ENCODE data around the gene BICC1. TPM values are rescaled to one million over a fixed set of nuclear protein-coding genes. Genes with fewer than 3 reads are reported as not detected.

Gene BICC1
- total RNA-seq, 1 experiment from 2014 or later, result not detected

DNA sequence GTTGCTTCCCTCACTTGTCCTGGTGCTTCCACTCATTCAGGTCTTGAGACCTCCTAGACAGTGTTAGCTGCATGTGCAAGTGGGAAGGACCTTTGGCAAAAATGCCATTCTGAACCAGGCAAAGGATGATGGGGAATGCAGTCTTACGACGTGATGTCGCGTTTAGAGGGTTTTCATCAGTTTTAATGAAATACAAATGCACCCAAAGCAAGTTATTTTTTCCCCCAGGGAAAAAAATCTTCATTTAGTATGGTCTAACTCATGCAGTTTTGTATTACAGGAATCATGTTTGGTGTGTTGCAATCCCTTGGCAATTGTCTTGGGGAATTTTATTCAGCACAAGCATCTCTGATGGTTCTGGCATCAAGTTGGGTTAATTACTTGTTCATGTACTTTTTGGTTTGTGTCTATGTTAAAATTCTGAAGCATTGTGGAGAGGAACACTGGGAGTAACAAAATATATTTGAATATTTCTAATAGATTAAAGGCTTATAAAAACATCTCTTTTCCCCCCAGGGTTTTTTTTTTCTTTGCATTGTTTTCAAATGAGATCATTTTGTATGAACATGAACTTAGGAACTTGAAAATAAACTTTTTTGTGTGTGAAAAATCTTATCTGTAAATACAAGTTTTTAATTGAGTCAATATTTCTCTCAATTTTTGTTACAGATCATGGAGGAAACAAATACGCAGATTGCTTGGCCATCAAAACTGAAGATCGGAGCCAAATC lies 188.9 kb downstream of the BICC1 start:
- Histone ChIP-seq H3K36me3 (ENCODE audit: control insufficient read depth in 1 of 2, insufficient read depth in 2 of 2, low read length in 2 of 2) (no peaks in the 10 kb centered on the region), H3K9ac (ENCODE audit: low read length) (no peak overlapping the region), H2AFZ (ENCODE audit: low read depth, low read length, poor library complexity, severe bottlenecking) (no peak overlapping the region), H3K9me2 (ENCODE audit: insufficient read depth) (no peaks in the 10 kb centered on the region), H3K4me3 (replicated peaks in 1 of 2; ENCODE audit: low read depth in 1 of 2, low read length in 2 of 2) (no peak overlapping the region), H3K4me1 (ENCODE audit: control insufficient read depth in 1 of 2, insufficient read depth in 2 of 2, low read length in 2 of 2) (no peaks in the 10 kb centered on the region), H3K9me3 (ENCODE audit: control insufficient read depth in 1 of 2, insufficient read depth in 1 of 2, low read depth in 1 of 2, low read length in 2 of 2) (no peaks in the 10 kb centered on the region), H3K27ac (ENCODE audit: low read depth, low read length) (no peak overlapping the region), H4K20me1 (ENCODE audit: insufficient read depth) (no peaks in the 10 kb centered on the region), H3K79me2 (ENCODE audit: insufficient read depth, low read length) (no peaks in the 10 kb centered on the region), H3K4me2 (ENCODE audit: low read length) (no peak overlapping the region), H3K27me3 (ENCODE audit: insufficient read depth, low read length) (peaks cover 14% of the 10 kb centered on the region; the same call in 1 of the 2 replicates)
- ChIA-PET POLR2A (no interaction called here), CTCF (no interaction called here), RAD21 (ENCODE audit: low non-redundant PET in 1 of 2, low total read pairs in 2 of 2, uncharacterized antibody in 2 of 2, unreplicated experiment in 2 of 2) (no interaction called here)
- BruUV-seq (replicated peaks), result no TSS peak
- no peak for DNase-seq (ENCODE audit: low read depth, low spot score)
- ATAC-seq, result no peak
- intact Hi-C loops (cut with micrococcal nuclease), result loop anchor here (5.0 kb wide), 1 partner anchor 124 kb away; no protein-coding TSS in a partner anchor
- TF ChIP-seq, protein P1, sequence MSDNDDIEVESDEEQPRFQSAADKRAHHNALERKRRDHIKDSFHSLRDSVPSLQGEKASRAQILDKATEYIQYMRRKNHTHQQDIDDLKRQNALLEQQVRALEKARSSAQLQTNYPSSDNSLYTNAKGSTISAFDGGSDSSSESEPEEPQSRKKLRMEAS (IDR thresholded peaks at IDR 0.05), result no peak
- TF ChIP-seq, protein P2, sequence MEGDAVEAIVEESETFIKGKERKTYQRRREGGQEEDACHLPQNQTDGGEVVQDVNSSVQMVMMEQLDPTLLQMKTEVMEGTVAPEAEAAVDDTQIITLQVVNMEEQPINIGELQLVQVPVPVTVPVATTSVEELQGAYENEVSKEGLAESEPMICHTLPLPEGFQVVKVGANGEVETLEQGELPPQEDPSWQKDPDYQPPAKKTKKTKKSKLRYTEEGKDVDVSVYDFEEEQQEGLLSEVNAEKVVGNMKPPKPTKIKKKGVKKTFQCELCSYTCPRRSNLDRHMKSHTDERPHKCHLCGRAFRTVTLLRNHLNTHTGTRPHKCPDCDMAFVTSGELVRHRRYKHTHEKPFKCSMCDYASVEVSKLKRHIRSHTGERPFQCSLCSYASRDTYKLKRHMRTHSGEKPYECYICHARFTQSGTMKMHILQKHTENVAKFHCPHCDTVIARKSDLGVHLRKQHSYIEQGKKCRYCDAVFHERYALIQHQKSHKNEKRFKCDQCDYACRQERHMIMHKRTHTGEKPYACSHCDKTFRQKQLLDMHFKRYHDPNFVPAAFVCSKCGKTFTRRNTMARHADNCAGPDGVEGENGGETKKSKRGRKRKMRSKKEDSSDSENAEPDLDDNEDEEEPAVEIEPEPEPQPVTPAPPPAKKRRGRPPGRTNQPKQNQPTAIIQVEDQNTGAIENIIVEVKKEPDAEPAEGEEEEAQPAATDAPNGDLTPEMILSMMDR (IDR thresholded peaks at IDR 0.05 in 2 of 3, conservative IDR thresholded peaks at IDR 0.05 in 1 of 3; ENCODE audit: borderline replicate concordance in 1 of 3, insufficient read depth in 1 of 3, low read depth in 2 of 3, low read length in 2 of 3), result no peak
- no peak for TF ChIP-seq TCF7L2 (IDR thresholded peaks at IDR 0.05; ENCODE audit: borderline replicate concordance, extremely low read depth, insufficient read depth, insufficient read length)

DNA sequence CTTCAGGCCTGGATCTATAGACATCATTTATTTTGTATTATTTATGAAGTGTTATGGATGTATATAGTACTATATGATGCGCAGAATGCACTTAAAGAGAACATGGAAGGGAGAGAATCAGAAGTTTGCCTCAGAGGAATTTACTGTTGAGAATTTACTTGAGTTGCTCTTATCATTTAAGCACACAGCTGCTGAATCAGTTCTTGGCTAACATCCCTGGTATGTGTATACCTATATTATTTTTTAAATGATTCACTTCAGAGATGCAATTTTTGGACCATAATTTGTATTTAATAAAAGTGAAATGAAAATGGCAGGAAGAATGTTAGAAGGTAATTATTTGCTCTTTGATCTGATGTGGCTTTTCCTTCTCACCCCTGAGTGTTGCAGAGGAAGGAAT lies 191.6 kb downstream of the BICC1 start:
- Histone ChIP-seq H3K27ac (ENCODE audit: low read depth, low read length) (no peak overlapping the region), H3K9ac (ENCODE audit: low read length) (no peak overlapping the region), H2AFZ (ENCODE audit: low read depth, low read length, poor library complexity, severe bottlenecking) (no peak overlapping the region), H3K4me3 (replicated peaks in 1 of 2; ENCODE audit: low read depth in 1 of 2, low read length in 2 of 2) (no peak overlapping the region), H3K27me3 (ENCODE audit: insufficient read depth, low read length) (no peaks in the 10 kb centered on the region), H3K36me3 (ENCODE audit: control insufficient read depth in 1 of 2, insufficient read depth in 2 of 2, low read length in 2 of 2) (no peaks in the 10 kb centered on the region), H3K9me3 (ENCODE audit: control insufficient read depth in 1 of 2, insufficient read depth in 1 of 2, low read depth in 1 of 2, low read length in 2 of 2) (no peaks in the 10 kb centered on the region), H3K9me2 (ENCODE audit: insufficient read depth) (no peaks in the 10 kb centered on the region), H4K20me1 (ENCODE audit: insufficient read depth) (no peaks in the 10 kb centered on the region), H3K79me2 (ENCODE audit: insufficient read depth, low read length) (no peaks in the 10 kb centered on the region), H3K4me2 (ENCODE audit: low read length) (no peak overlapping the region), H3K4me1 (ENCODE audit: control insufficient read depth in 1 of 2, insufficient read depth in 2 of 2, low read length in 2 of 2) (no peaks in the 10 kb centered on the region)
- ChIA-PET CTCF (no interaction called here), POLR2A (no interaction called here), RAD21 (ENCODE audit: low non-redundant PET in 1 of 2, low total read pairs in 2 of 2, uncharacterized antibody in 2 of 2, unreplicated experiment in 2 of 2) (no interaction called here)
- intact Hi-C loops (cut with micrococcal nuclease), result loop anchor here (5.0 kb wide), 1 partner anchor 127 kb away; no protein-coding TSS in a partner anchor
- no peak for ATAC-seq
- DNase-seq (ENCODE audit: low read depth, low spot score), result no peak
- no TSS peak for BruUV-seq (replicated peaks)
- TF ChIP-seq SIN3A (IDR thresholded peaks at IDR 0.05; ENCODE audit: low read depth), result no peak
- TF ChIP-seq, protein P2 (IDR thresholded peaks at IDR 0.05 in 2 of 3, conservative IDR thresholded peaks at IDR 0.05 in 1 of 3; ENCODE audit: borderline replicate concordance in 1 of 3, insufficient read depth in 1 of 3, low read depth in 2 of 3, low read length in 2 of 3), result no peak
- no peak for TF ChIP-seq SRF (IDR thresholded peaks at IDR 0.05; ENCODE audit: low read depth)
- TF ChIP-seq POLR2A (IDR thresholded peaks at IDR 0.05; ENCODE audit: borderline replicate concordance, extremely low read depth, insufficient read depth, insufficient read length), result no peak
- TF ChIP-seq EZH2 (IDR thresholded peaks at IDR 0.05), result no peak
- no peak for TF ChIP-seq ZNF274 (IDR thresholded peaks at IDR 0.05; ENCODE audit: low read depth, low read length)
- TF ChIP-seq, protein P3, sequence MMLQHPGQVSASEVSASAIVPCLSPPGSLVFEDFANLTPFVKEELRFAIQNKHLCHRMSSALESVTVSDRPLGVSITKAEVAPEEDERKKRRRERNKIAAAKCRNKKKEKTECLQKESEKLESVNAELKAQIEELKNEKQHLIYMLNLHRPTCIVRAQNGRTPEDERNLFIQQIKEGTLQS (IDR thresholded peaks at IDR 0.05), result no peak
- no peak for TF ChIP-seq FOSL1 (IDR thresholded peaks at IDR 0.05; ENCODE audit: low read depth)
- no peak for TF ChIP-seq CEBPB (IDR thresholded peaks at IDR 0.05; ENCODE audit: low read depth)
- no peak for TF ChIP-seq CBX3 (IDR thresholded peaks at IDR 0.05; ENCODE audit: low read depth)
- no peak for TF ChIP-seq ELF1 (IDR thresholded peaks at IDR 0.05; ENCODE audit: borderline replicate concordance, low read depth)
- no peak for TF ChIP-seq JUND (IDR thresholded peaks at IDR 0.05)
- TF ChIP-seq ZFX (IDR thresholded peaks at IDR 0.05), result no peak
- TF ChIP-seq, protein P1 (IDR thresholded peaks at IDR 0.05), result no peak
